ENCODE data around the gene CD300C.

- TF ChIP-seq EZH2 (IDR thresholded peaks at IDR 0.05), result no peak
- TF ChIP-seq POLR2AphosphoS5 (IDR thresholded peaks at IDR 0.05; ENCODE audit: borderline replicate concordance, low read depth, low read length), result no peak
Observed at GRCh38 chr17:74584292-74585060, 38.6 kb upstream of the CD300C start.
